ENCODE results near the gene LTBP2.
A peak's percentile ranks its signal among the peaks of the same experiment; 100 is the strongest.

The LTBP2 gene

GRCh38 chr14:74582910-74583581 is 29.0 kb downstream of the LTBP2 start:
- peaks cover 25% of the 10 kb centered on the region for H3K4me1 Mint-ChIP-seq (ENCODE audit: low read depth)
- H3K27me3 Mint-ChIP-seq (ENCODE audit: low read depth) = no peaks in the 10 kb centered on the region
- H3K36me3 Mint-ChIP-seq (ENCODE audit: low read depth) = peaks cover 1% of the 10 kb centered on the region
- H3K9me3 Mint-ChIP-seq = no peaks in the 10 kb centered on the region
- H3K27ac Mint-ChIP-seq = no peak overlapping the region
- H3K4me3 Mint-ChIP-seq = no peak overlapping the region

GRCh38 chr14:74580275-74580672 is 31.8 kb downstream of the LTBP2 start:
- H3K4me1 Mint-ChIP-seq (ENCODE audit: low read depth) = peaks cover 27% of the 10 kb centered on the region
- H3K27ac Mint-ChIP-seq = peak overlapping the region; percentile 81
- no peaks in the 10 kb centered on the region for H3K9me3 Mint-ChIP-seq
- H3K4me3 Mint-ChIP-seq = no peak overlapping the region
- peaks cover 1% of the 10 kb centered on the region for H3K36me3 Mint-ChIP-seq (ENCODE audit: low read depth)
- H3K27me3 Mint-ChIP-seq (ENCODE audit: low read depth) = no peaks in the 10 kb centered on the region

GRCh38 chr14:74579447-74580274 is 32.4 kb downstream of the LTBP2 start:
- peak overlapping the region; percentile 16 for H3K4me3 Mint-ChIP-seq
- no peaks in the 10 kb centered on the region for H3K27me3 Mint-ChIP-seq (ENCODE audit: low read depth)
- peaks cover 1% of the 10 kb centered on the region for H3K36me3 Mint-ChIP-seq (ENCODE audit: low read depth)
- H3K9me3 Mint-ChIP-seq = no peaks in the 10 kb centered on the region
- peak overlapping the region; percentile 81 for H3K27ac Mint-ChIP-seq
- peaks cover 31% of the 10 kb centered on the region for H3K4me1 Mint-ChIP-seq (ENCODE audit: low read depth)

- Mint-ChIP-seq H3K4me1 (ENCODE audit: low read depth) (peaks cover 43% of the 10 kb centered on the region), H3K27me3 (ENCODE audit: low read depth) (no peaks in the 10 kb centered on the region), H3K4me3 (no peak overlapping the region), H3K27ac (no peak overlapping the region), H3K9me3 (no peaks in the 10 kb centered on the region), H3K36me3 (ENCODE audit: low read depth) (peaks cover 1% of the 10 kb centered on the region)
Observed at GRCh38 chr14:74578479-74578878, 33.6 kb downstream of the LTBP2 start.

GRCh38 chr14:74577948-74578275 is 34.1 kb downstream of the LTBP2 start:
- Mint-ChIP-seq H3K27ac (no peak overlapping the region), H3K9me3 (no peaks in the 10 kb centered on the region), H3K36me3 (ENCODE audit: low read depth) (no peaks in the 10 kb centered on the region), H3K4me1 (ENCODE audit: low read depth) (peaks cover 40% of the 10 kb centered on the region), H3K4me3 (no peak overlapping the region), H3K27me3 (ENCODE audit: low read depth) (no peaks in the 10 kb centered on the region)

GRCh38 chr14:74577247-74577947 is 34.6 kb downstream of the LTBP2 start:
- Mint-ChIP-seq H3K4me3 (no peak overlapping the region), H3K27me3 (ENCODE audit: low read depth) (no peaks in the 10 kb centered on the region), H3K4me1 (ENCODE audit: low read depth) (peaks cover 41% of the 10 kb centered on the region), H3K9me3 (no peaks in the 10 kb centered on the region), H3K36me3 (ENCODE audit: low read depth) (no peaks in the 10 kb centered on the region), H3K27ac (no peak overlapping the region)

GRCh38 chr14:74575936-74576335 is 36.1 kb downstream of the LTBP2 start:
- H3K4me1 Mint-ChIP-seq (ENCODE audit: low read depth) = peaks cover 46% of the 10 kb centered on the region
- no peaks in the 10 kb centered on the region for H3K9me3 Mint-ChIP-seq
- H3K36me3 Mint-ChIP-seq (ENCODE audit: low read depth) = no peaks in the 10 kb centered on the region
- no peak overlapping the region for H3K4me3 Mint-ChIP-seq
- peaks cover 4% of the 10 kb centered on the region for H3K27me3 Mint-ChIP-seq (ENCODE audit: low read depth)
- no peak overlapping the region for H3K27ac Mint-ChIP-seq

GRCh38 chr14:74575507-74575906 is 36.5 kb downstream of the LTBP2 start:
- H3K9me3 Mint-ChIP-seq = no peaks in the 10 kb centered on the region
- peaks cover 46% of the 10 kb centered on the region for H3K4me1 Mint-ChIP-seq (ENCODE audit: low read depth)
- H3K36me3 Mint-ChIP-seq (ENCODE audit: low read depth) = no peaks in the 10 kb centered on the region
- no peak overlapping the region for H3K27ac Mint-ChIP-seq
- peaks cover 4% of the 10 kb centered on the region for H3K27me3 Mint-ChIP-seq (ENCODE audit: low read depth)
- H3K4me3 Mint-ChIP-seq = no peak overlapping the region

GRCh38 chr14:74574706-74575105 is 37.3 kb downstream of the LTBP2 start:
- H3K4me1 Mint-ChIP-seq (ENCODE audit: low read depth) = peaks cover 40% of the 10 kb centered on the region
- no peak overlapping the region for H3K4me3 Mint-ChIP-seq
- H3K27me3 Mint-ChIP-seq (ENCODE audit: low read depth) = peaks cover 4% of the 10 kb centered on the region
- H3K27ac Mint-ChIP-seq = no peak overlapping the region
- H3K36me3 Mint-ChIP-seq (ENCODE audit: low read depth) = no peaks in the 10 kb centered on the region
- H3K9me3 Mint-ChIP-seq = no peaks in the 10 kb centered on the region

- Mint-ChIP-seq H3K27me3 (ENCODE audit: low read depth) (peaks cover 4% of the 10 kb centered on the region), H3K4me3 (peak overlapping the region; percentile 3), H3K27ac (peak overlapping the region; percentile 6), H3K4me1 (ENCODE audit: low read depth) (peaks cover 33% of the 10 kb centered on the region), H3K36me3 (ENCODE audit: low read depth) (no peaks in the 10 kb centered on the region), H3K9me3 (no peaks in the 10 kb centered on the region)
Observed at GRCh38 chr14:74574090-74574433, 38.0 kb downstream of the LTBP2 start.

- Mint-ChIP-seq H3K27ac (no peak overlapping the region), H3K4me1 (ENCODE audit: low read depth) (peaks cover 33% of the 10 kb centered on the region), H3K9me3 (no peaks in the 10 kb centered on the region), H3K36me3 (ENCODE audit: low read depth) (no peaks in the 10 kb centered on the region), H3K27me3 (ENCODE audit: low read depth) (peaks cover 4% of the 10 kb centered on the region), H3K4me3 (no peak overlapping the region)
Observed at GRCh38 chr14:74573421-74574089, 38.5 kb downstream of the LTBP2 start.

- no peak overlapping the region for H3K27ac Mint-ChIP-seq
- H3K4me3 Mint-ChIP-seq = no peak overlapping the region
- H3K4me1 Mint-ChIP-seq (ENCODE audit: low read depth) = peaks cover 33% of the 10 kb centered on the region
- H3K36me3 Mint-ChIP-seq (ENCODE audit: low read depth) = no peaks in the 10 kb centered on the region
- H3K9me3 Mint-ChIP-seq = no peaks in the 10 kb centered on the region
- H3K27me3 Mint-ChIP-seq (ENCODE audit: low read depth) = peaks cover 4% of the 10 kb centered on the region
Observed at GRCh38 chr14:74572726-74573301, 39.2 kb downstream of the LTBP2 start.

GRCh38 chr14:74571901-74572725 is 39.9 kb downstream of the LTBP2 start:
- Mint-ChIP-seq H3K4me3 (peak overlapping the region; percentile 48), H3K27me3 (ENCODE audit: low read depth) (peaks cover 4% of the 10 kb centered on the region), H3K36me3 (ENCODE audit: low read depth) (no peaks in the 10 kb centered on the region), H3K9me3 (no peaks in the 10 kb centered on the region), H3K4me1 (ENCODE audit: low read depth) (peaks cover 31% of the 10 kb centered on the region), H3K27ac (peak overlapping the region; percentile 19)
